Measurements from ENCODE around the gene CAD.

DNA sequence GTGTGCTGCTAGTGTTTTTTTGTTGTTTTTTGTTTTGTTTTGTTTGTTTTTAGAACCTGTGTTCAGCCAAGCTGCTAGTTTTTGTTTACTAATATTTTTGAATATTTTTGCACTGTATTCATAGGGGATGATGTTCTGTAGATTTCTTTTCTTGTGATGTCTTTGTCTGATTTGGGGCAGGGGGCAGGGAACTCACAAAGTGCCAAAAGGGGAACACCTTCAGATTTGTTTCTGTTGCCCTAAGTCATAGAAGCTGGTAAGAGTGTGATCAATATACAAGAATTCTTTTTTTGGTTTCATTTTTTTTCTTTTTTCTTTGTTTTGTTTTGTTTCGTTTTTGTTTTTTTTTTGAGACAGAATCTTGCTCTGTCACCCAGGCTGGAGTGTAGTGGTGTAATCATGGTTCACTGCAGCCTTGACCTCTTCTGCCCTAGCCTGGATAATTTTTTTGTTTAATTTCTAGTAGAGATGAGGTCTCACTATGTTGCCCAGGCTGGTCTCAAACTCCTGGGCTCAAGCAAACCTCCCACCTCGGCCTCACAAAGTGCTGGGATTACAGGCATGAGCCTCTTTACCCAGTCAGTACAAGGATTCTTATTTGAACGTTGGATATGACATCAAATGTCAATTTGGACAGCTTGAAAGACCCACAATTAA, 37.7 kb upstream of the CAD start:
- TF ChIP-seq, protein P1, sequence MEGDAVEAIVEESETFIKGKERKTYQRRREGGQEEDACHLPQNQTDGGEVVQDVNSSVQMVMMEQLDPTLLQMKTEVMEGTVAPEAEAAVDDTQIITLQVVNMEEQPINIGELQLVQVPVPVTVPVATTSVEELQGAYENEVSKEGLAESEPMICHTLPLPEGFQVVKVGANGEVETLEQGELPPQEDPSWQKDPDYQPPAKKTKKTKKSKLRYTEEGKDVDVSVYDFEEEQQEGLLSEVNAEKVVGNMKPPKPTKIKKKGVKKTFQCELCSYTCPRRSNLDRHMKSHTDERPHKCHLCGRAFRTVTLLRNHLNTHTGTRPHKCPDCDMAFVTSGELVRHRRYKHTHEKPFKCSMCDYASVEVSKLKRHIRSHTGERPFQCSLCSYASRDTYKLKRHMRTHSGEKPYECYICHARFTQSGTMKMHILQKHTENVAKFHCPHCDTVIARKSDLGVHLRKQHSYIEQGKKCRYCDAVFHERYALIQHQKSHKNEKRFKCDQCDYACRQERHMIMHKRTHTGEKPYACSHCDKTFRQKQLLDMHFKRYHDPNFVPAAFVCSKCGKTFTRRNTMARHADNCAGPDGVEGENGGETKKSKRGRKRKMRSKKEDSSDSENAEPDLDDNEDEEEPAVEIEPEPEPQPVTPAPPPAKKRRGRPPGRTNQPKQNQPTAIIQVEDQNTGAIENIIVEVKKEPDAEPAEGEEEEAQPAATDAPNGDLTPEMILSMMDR (conservative IDR thresholded peaks at IDR 0.05 in 1 of 2, IDR thresholded peaks at IDR 0.05 in 1 of 2; ENCODE audit: extremely low read depth in 1 of 2, insufficient read depth in 1 of 2, low read depth in 1 of 2, low read length in 2 of 2): no peak
- TF ChIP-seq EZH2 (IDR thresholded peaks at IDR 0.05; ENCODE audit: borderline replicate concordance, low read length): no peak

Data from mammary epithelial cell (primary cell).